ENCODE results near the gene INPP5A.

GRCh38 chr10:132613566-132614348 is 76.2 kb downstream of the INPP5A start:
- TF ChIP-seq CTCF (conservative IDR thresholded peaks at IDR 0.05; ENCODE audit: low read depth, low read length) (no peak), EZH2phosphoT487 (IDR thresholded peaks at IDR 0.05; ENCODE audit: borderline replicate concordance, low read length) (no peak), EZH2 (IDR thresholded peaks at IDR 0.05; ENCODE audit: low read length, unreplicated experiment) (no peak)

All from PC-3 (cell line).